ENCODE measurements around the gene SCGN.

DNA sequence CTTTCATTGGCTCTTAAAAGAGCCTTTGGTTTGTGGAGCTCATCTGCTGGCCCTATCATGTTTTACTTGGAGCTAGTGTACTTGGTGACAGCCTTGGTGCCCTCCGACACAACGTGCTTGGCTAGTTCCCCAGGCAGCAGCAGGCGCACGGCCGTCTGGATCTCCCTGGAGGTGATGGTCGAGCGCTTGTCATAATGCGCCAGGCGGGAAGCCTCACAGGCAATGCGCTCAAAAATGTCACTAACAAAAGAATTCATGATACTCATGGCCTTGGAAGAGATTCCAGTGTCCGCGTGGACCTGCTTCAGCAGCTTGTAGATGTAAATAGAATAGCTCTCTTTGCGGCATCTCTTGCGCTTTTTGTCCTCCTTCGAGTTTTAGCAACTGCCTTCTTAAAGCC lies 79.7 kb downstream of the SCGN start:
- TF ChIP-seq, protein P1, sequence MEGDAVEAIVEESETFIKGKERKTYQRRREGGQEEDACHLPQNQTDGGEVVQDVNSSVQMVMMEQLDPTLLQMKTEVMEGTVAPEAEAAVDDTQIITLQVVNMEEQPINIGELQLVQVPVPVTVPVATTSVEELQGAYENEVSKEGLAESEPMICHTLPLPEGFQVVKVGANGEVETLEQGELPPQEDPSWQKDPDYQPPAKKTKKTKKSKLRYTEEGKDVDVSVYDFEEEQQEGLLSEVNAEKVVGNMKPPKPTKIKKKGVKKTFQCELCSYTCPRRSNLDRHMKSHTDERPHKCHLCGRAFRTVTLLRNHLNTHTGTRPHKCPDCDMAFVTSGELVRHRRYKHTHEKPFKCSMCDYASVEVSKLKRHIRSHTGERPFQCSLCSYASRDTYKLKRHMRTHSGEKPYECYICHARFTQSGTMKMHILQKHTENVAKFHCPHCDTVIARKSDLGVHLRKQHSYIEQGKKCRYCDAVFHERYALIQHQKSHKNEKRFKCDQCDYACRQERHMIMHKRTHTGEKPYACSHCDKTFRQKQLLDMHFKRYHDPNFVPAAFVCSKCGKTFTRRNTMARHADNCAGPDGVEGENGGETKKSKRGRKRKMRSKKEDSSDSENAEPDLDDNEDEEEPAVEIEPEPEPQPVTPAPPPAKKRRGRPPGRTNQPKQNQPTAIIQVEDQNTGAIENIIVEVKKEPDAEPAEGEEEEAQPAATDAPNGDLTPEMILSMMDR (IDR thresholded peaks at IDR 0.05) = no peak
- TF ChIP-seq POLR2A (IDR thresholded peaks at IDR 0.05) (no peak), POLR2AphosphoS5 (IDR thresholded peaks at IDR 0.05) (no peak)

Measured in gastroesophageal sphincter (tissue), 3 donors.